Measurements from ENCODE around the gene ATP6AP2.
"Not testable (repeated sequence)": the region's sequence is repeated elsewhere in the genome, so short reads cannot be mapped to it uniquely, and the experiment has no call there.

The ATP6AP2 gene

DNA sequence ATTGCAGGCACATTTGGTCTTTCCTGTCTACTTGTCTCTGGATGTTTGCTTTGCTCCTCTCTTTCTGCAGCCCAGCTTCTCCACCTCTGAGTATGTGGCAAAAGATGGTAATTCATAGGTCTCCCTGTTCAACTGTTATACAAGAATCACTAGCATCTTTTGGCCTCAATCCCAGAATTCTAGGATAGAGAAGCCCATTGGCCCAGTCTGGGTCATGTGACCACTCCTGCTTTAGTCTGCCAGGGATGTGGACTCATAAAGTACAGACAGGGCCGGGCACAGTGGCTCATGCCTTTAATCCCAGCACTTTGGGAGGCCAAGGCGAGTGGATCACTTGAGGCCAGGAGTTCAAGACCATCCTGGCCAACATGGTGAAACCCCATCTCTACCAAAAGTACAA lies 5.4 kb upstream of the ATP6AP2 start:
- not testable (repeated sequence) for DNase-seq (ENCODE audit: low read depth, low spot score)

GRCh38 chrX:40576291-40576690 lies 4.5 kb upstream of the ATP6AP2 start:
- DNase-seq (ENCODE audit: low read depth, low spot score), result no peak

DNA sequence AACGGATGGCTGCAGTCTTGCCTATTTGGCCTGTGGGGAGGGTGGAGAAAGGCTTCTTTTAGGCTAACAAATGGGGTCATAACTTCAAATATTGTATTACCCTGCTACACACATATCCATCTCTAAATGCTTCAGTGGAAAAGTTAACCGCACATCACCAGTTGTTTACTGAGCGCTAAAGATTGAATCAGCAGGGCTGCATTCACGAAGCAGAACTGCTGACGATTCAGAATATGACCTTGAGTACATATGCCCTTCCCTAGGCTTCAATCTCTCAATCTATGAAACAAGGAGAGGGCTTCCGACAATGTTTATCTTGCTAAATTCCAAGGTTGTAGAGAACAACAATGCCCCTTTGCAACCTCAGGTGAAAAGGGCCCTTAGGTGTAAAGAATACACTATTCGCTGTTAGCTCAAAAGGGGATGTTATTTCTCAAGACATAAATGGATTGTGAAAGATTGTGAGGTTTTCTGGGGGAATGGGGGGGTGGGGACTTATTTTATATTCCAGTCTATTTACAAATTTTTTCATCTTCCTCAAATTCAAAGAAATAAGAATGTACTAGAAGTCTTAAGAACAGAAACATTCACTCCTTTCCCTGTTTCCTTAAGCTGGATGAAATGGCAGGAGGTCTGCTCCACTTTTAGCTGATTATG lies 2.6 kb upstream of the ATP6AP2 start:
- no peak for DNase-seq (ENCODE audit: low read depth, low spot score)

DNA sequence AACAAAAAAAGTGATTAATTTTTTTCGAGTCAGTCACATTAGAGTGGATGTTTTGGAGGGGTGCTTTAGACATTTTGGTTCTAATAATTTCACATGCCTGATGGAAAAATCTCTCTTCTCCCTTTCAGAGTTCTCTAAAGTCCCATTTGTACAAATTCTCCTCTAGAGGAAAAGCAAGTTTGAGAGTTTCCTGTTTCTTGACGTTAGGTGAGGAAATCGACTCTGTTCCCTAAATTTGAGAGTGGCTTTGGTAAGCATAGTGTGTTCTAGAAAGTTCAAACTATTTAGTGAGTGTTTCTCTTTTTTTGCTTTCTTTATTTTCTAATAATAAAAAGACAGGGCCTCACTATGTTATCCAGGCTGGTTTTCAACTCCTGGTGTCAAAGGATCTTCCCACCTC lies 1.6 kb upstream of the ATP6AP2 start:
- no peak for DNase-seq (ENCODE audit: low read depth, low spot score)

DNA sequence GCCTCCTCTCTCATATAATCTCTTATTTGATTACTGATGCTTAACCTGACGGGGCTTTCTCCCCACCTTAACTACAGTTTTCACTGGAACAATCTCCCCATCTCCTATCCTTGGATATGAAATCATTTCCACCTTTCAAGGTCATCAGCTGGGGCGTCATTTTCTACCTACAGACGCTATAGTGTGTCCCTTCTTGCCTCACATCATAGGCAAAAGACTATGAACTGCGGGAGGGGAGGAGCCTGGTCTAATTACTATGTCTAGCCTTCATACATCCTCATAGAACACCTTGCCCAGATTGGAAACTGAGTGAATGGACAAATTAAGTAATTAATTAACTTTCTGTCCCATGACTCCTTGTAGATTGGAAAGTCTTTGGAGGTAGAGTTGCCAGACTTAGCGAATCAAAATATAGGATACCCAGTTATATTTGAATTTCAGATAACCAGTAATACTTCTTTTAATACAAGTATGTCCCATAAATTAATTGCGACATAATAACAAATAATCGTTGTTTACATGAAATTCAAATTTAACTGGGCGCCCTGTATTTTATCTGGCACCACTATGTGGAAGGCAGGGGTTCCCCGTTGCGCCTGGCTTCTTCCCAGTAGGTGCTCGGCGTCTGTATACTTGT lies 752 bp upstream of the ATP6AP2 start:
- DNase-seq (ENCODE audit: low read depth, low spot score), result no peak

DNA sequence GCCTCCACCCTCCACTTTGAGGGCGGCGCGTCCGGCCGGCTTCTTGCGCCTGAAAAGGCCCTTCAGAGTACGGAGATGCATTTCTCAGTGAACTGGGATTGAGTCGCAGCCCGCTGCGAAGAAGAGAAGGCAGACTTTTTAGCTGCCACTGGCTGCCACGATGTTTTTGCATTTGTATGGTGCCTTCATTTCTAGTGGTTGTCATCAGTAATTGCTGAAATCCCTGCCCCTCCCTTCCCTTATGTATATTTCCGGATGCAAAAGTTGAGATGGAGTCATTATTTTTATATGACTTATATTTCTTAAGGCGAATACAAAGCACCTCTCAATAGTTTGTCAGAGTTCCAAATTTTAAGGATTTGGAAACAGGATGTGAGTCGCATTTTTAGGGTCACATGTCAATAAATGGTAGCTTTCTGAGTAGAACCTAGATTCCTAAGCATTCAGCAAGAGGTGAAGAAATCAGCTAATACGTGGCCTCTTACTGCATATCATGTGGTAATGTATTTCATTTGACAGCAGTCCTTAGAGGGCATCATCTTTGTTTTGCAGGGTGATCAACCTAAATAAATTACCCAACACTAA lies 658 bp downstream of the ATP6AP2 start:
- DNase-seq (ENCODE audit: low read depth, low spot score), result no peak

- not testable (repeated sequence) for DNase-seq (ENCODE audit: low read depth, low spot score)
Measured at GRCh38 chrX:40582178-40582577, 1.4 kb downstream of the ATP6AP2 start.

DNA sequence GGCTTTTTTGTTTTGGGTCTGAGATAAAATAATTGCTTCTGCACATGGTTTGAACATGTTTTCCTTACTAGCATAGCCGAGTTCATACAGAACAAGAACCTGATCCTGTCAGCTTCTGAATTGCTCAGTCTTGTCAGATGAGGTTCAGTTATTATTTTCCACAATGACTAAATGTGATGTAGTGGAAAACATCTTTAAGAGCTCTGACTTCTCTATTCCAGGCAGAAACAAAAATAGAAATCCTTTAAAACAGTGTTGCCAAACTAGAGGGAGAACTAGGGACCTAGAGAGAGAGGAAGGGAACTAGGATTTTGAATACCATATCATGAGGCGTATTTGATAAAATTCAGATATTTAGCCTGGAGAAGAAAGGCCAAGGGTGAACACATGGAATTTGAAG lies 2.0 kb downstream of the ATP6AP2 start:
- no peak for DNase-seq (ENCODE audit: low read depth, low spot score)

DNA sequence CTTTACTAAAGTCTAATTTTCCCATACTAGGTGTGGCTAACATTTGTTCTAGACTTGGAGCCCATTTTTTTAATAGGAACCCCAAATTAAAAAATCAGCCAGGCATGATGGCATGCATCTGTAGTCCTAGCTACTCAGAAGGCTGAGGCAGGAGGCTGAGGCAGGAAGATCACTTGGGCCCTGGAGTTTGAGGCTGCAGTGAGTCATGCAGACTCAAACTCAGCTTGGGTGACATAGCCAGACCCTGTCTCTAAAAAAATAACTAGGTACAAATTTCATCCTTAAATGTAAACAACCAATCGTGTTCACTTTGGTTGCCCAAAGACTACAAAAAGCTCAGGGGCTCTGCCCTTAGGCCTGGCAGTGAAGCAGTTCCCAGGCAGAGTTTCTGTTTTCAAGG lies 6.9 kb downstream of the ATP6AP2 start:
- not testable (repeated sequence) for DNase-seq (ENCODE audit: low read depth, low spot score)

- DNase-seq (ENCODE audit: low read depth, low spot score), result not testable (repeated sequence)
Measured at GRCh38 chrX:40589616-40590321, 9.0 kb downstream of the ATP6AP2 start.

DNA sequence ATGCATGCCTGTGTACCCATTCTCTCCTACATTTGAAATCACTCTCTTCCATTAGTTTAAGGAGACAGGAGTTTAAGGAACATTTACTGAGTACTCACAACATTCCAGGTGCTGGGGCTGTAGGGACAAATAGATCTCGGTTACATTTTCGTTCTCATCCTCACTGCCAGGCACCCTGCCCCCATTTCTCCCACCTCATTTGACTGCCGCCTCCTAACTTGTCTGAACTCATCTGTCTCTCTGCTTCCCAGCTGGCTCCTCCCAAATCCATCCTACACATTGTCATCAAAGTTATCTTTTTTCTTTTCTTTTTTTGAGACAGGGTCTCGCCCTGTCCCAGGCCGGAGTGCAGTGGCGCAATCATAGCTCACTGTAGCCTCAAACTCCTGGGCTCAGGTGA lies 22.7 kb downstream of the ATP6AP2 start:
- DNase-seq (ENCODE audit: low read depth, low spot score), result no peak

DNA sequence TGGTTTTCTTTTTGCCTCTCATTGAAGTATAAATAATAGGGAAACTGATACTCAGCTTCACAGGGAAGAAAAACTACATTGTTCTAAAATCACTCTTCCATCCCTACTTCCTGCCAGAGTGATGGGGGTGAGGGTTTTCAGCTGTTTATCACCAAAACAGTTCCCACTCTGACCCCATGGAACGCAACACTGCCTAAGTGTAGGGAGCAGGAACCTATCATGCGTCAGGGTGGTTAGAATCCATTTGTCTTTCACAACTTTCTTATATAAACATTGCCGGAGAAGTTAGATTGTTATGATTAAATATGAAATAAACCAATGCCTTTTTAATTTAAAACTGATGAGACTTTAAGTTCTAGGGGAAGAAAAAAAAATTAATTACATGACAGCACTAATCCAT lies 26.6 kb downstream of the ATP6AP2 start:
- DNase-seq (ENCODE audit: low read depth, low spot score), result no peak

GRCh38 chrX:40612511-40612910 lies 31.7 kb downstream of the ATP6AP2 start:
- DNase-seq (ENCODE audit: low read depth, low spot score), result no peak

DNA sequence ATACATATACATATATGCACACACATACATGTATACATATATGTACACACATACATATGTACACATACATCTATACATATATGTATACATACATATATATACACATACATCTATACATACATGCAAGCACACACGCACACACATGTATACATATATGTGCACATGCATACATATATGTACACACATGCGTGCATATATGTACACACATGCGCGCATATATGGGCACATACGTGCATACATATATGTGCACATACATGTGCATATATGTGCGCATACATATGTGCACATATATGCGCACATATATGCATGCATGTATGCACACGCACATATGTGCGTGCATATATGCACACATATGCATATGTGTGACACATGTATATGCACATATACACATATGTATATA lies 35.2 kb downstream of the ATP6AP2 start:
- no peak for DNase-seq (ENCODE audit: low read depth, low spot score)

DNA sequence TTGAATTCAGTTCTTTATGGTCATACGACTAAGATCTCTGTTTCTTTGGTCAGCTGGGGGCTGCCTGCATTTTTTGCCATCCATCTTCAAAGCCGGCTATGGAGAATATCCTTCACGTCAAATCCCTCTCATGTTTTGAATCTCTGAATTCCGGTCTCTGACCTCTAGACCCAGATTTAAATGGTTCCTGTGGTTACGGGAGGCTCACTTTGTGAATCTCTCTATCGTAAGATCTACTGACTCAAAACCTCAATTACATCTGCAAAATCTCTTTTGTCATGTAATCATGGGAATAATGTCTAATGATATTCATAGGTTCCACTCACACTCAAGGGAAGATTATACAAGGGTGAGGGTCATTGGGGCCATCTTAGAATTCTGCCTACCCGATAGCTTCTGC lies 36.8 kb downstream of the ATP6AP2 start:
- no peak for DNase-seq (ENCODE audit: low read depth, low spot score)

DNA sequence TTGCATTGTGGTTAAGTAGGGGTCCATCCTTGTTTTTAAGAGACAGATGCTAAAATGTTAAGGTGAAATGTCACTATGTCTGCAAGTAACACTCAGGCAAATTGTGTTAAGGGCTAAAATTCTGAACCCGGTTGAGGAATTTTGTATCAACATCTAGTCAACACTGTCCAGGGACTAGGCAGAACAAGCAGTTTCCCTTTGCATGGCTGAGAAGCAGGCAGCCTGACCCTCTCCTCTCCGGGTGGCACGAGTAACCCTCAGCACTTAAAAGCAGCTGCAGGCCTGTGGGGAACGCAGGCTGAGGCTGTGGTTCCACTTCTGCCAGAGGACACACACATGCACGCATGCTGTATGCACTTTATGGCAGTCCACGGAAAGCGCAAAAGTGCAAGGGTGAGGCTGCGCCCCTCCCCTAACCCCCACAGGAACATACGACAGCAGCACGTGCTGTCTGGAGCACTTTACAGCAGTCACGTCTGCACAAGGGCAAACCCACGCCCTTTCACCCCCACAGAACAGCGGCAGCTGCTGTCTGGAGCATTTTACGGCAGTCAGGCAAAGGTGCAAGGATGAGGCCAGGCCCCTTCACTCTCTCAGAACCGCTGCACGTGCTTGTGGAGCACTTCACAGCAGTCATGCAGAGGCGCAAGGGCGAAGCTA lies 41.8 kb downstream of the ATP6AP2 start:
- DNase-seq (ENCODE audit: low read depth, low spot score), result no peak

- DNase-seq (ENCODE audit: low read depth, low spot score), result no peak
Measured at GRCh38 chrX:40623139-40623536, 42.4 kb downstream of the ATP6AP2 start, which contains the start of gene MPC1L. Gene MPC1L (plus strand): TSS chrX:40623428. CDS start chrX:40623566, 138 bp downstream.

DNA sequence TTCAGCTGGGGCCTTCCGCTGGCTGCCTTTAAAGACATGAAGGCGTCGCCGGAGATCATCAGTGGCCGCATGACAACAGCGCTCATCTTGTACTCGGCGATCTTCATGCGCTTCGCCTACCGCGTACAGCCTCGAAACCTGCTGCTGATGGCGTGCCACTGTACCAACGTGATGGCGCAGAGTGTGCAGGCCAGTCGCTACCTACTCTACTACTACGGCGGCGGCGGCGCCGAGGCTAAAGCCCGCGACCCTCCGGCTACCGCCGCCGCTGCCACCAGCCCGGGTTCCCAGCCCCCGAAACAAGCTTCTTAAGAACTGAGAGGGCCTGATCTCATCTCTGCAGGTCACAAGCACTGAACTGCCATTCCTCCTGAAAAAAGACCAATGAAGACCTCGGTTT lies 42.9 kb downstream of the ATP6AP2 start:
- DNase-seq (ENCODE audit: low read depth, low spot score), result no peak

GRCh38 chrX:40625294-40625693 lies 44.5 kb downstream of the ATP6AP2 start:
- DNase-seq (ENCODE audit: low read depth, low spot score), result no peak

GRCh38 chrX:40628506-40628905 lies 47.7 kb downstream of the ATP6AP2 start:
- no peak for DNase-seq (ENCODE audit: low read depth, low spot score)

DNA sequence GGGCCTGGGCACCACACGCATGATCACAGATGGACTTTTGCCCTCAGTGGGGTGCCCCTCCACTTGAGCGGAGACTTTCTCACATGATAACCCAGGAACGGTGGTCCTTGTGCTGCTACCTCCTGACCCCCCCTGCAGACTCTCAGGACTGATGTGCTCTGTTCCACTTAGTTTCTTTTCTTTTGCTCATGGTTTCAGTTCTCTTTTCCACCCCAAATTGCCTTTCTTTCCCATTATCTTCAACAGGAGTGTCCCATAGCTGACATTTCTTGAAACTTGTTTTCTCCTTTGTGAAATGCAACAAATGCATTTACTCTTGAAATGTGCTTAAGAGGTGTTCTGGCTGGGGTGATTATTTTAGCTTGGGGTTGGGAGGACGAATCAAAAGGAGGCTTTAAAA lies 51.4 kb downstream of the ATP6AP2 start:
- no peak for DNase-seq (ENCODE audit: low read depth, low spot score)

DNA sequence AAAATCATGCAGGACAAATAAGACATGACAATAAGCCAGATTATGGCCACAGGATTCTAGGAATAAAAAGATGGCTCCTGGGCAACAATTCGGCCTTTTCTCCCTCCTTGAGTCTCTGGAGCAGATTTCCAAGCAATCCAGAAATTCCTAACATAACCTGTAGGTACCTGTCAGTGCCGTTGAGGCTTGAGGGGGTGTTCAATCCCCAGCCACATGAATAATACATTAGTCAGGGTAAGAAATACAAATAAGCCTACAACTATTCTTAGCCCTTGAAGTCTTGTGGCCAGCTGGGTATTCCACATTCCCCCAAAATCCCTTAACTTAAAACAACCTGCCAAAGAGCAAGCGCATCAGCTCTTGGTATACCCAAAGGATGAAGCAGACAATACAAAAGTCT lies 56.9 kb downstream of the ATP6AP2 start:
- DNase-seq (ENCODE audit: low read depth, low spot score), result no peak
